Suprapubic skin (tissue), 3 donors: ENCODE measurements around the gene PPP2R2C.

Experiments used
- EP300 ChIP-seq: sonication (generic); formaldehyde crosslinking; IDR thresholded peaks from one replicate; pipeline ENCODE4 v1.6.1; 2017; ENCODE audit warnings: antibody characterized with exemption
- TF ChIP-seq, protein P1 (sequence below), 2 donors: fragments of 200-600 bp in 1 of 2; fragments of 450-650 bp in 1 of 2; sonication (generic) in 1 of 2; IDR thresholded peaks; one replicate each; pipeline ENCODE4 v1.5.1; 2016 to 2019; ENCODE audit warnings: antibody characterized with exemption in 2 of 2, mild to moderate bottlenecking in 1 of 2, moderate library complexity in 1 of 2

- TF ChIP-seq, protein P1, sequence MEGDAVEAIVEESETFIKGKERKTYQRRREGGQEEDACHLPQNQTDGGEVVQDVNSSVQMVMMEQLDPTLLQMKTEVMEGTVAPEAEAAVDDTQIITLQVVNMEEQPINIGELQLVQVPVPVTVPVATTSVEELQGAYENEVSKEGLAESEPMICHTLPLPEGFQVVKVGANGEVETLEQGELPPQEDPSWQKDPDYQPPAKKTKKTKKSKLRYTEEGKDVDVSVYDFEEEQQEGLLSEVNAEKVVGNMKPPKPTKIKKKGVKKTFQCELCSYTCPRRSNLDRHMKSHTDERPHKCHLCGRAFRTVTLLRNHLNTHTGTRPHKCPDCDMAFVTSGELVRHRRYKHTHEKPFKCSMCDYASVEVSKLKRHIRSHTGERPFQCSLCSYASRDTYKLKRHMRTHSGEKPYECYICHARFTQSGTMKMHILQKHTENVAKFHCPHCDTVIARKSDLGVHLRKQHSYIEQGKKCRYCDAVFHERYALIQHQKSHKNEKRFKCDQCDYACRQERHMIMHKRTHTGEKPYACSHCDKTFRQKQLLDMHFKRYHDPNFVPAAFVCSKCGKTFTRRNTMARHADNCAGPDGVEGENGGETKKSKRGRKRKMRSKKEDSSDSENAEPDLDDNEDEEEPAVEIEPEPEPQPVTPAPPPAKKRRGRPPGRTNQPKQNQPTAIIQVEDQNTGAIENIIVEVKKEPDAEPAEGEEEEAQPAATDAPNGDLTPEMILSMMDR (IDR thresholded peaks at IDR 0.05), result no peak
- TF ChIP-seq EP300, result no peak
Measured at GRCh38 chr4:6473264-6474052, 1.0 kb upstream of the PPP2R2C start.
